Measurements from ENCODE around the gene ASIC2. TPM values are rescaled to one million over a fixed set of nuclear protein-coding genes. Genes with fewer than 3 reads are reported as not detected.

ASIC2 gene
- total and polyA plus RNA-seq, 2 donors (not counting 1 experiment from before 2014, with no cell fraction given): not detected

- no peak overlapping the region for H3K4me3 Mint-ChIP-seq
- Histone ChIP-seq H3K4me1 (ENCODE audit: control insufficient read depth in 2 of 2, insufficient read depth in 2 of 2, low read length in 2 of 2) (no peaks in the 10 kb centered on the region), H3K27me3 (replicated peaks in 1 of 4; ENCODE audit: control extremely low read depth in 1 of 4, control insufficient read depth in 3 of 4, insufficient read depth in 4 of 4, low read length in 3 of 4) (peaks cover 0 to 7% (median 0%) of the 10 kb centered on the region in 4 experiments), H4K20me1 (ENCODE audit: control insufficient read depth, insufficient read depth, low read length, poor library complexity, severe bottlenecking) (no peaks in the 10 kb centered on the region), H3K4me3 (ENCODE audit: control extremely low read depth in 1 of 5, extremely low read depth in 1 of 5, insufficient read depth in 1 of 5, low read depth in 2 of 5, low read length in 4 of 5) (no peak overlapping the region), H3K9ac (ENCODE audit: low read length) (no peak overlapping the region), H3K36me3 (replicated peaks in 1 of 2; ENCODE audit: control extremely low read depth in 1 of 2, control insufficient read depth in 1 of 2, extremely low read depth in 1 of 2, insufficient read depth in 2 of 2, low read length in 1 of 2) (no peaks in the 10 kb centered on the region), H2AFZ (ENCODE audit: insufficient read depth, low read depth, low read length, poor library complexity, severe bottlenecking) (no peak overlapping the region), H3K79me2 (ENCODE audit: control insufficient read depth, insufficient read depth, low read length) (no peaks in the 10 kb centered on the region), H3K27ac (ENCODE audit: low read length in 2 of 2) (no peak overlapping the region), H3K9me3 (ENCODE audit: control extremely low read depth in 1 of 3, control insufficient read depth in 2 of 3, insufficient read depth in 1 of 3, low read length in 2 of 3) (peaks cover 0 to 17% (median 7%) of the 10 kb centered on the region in 3 donors), H3K4me2 (replicated peaks; ENCODE audit: low read depth, low read length, poor library complexity, severe bottlenecking) (no peak overlapping the region)
- H3K27ac Mint-ChIP-seq: no peak overlapping the region
- ChIA-PET POLR2A (no interaction called here), CTCF (no interaction called here)
- TF ChIP-seq, protein P1, sequence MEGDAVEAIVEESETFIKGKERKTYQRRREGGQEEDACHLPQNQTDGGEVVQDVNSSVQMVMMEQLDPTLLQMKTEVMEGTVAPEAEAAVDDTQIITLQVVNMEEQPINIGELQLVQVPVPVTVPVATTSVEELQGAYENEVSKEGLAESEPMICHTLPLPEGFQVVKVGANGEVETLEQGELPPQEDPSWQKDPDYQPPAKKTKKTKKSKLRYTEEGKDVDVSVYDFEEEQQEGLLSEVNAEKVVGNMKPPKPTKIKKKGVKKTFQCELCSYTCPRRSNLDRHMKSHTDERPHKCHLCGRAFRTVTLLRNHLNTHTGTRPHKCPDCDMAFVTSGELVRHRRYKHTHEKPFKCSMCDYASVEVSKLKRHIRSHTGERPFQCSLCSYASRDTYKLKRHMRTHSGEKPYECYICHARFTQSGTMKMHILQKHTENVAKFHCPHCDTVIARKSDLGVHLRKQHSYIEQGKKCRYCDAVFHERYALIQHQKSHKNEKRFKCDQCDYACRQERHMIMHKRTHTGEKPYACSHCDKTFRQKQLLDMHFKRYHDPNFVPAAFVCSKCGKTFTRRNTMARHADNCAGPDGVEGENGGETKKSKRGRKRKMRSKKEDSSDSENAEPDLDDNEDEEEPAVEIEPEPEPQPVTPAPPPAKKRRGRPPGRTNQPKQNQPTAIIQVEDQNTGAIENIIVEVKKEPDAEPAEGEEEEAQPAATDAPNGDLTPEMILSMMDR (IDR thresholded peaks at IDR 0.05): no peak
- TF ChIP-seq EZH2 (IDR thresholded peaks at IDR 0.05; ENCODE audit: borderline replicate concordance, insufficient read depth, low read depth, low read length, poor library complexity, severe bottlenecking): no peak
- H3K9me3 Mint-ChIP-seq (ENCODE audit: insufficient read depth): no peaks in the 10 kb centered on the region
- peaks cover 16% of the 10 kb centered on the region for H3K27me3 Mint-ChIP-seq
- intact Hi-C loops (cut with micrococcal nuclease): no loop called here
- ATAC-seq (ENCODE audit: low read depth): no peak
- no peak for DNase-seq
- no CpG with 5 or more reads among the region's 2 CpGs for WGBS (ENCODE audit: insufficient coverage)
- H3K4me1 Mint-ChIP-seq: no peaks in the 10 kb centered on the region
These were observed 312.9 kb downstream of the ASIC2 start for GRCh38 chr17:32980230-32980629.

GRCh38 chr17:32976605-32977004 is 316.5 kb downstream of the ASIC2 start:
- Mint-ChIP-seq H3K9me3 (ENCODE audit: insufficient read depth) (no peaks in the 10 kb centered on the region), H3K4me1 (no peaks in the 10 kb centered on the region), H3K27me3 (peaks cover 8% of the 10 kb centered on the region), H3K4me3 (no peak overlapping the region), H3K27ac (no peak overlapping the region)
- H3K4me1 ChIP-seq (ENCODE audit: control insufficient read depth in 2 of 2, insufficient read depth in 2 of 2, low read length in 2 of 2): no peaks in the 10 kb centered on the region
- TF ChIP-seq, protein P1 (IDR thresholded peaks at IDR 0.05): no peak
- TF ChIP-seq EZH2 (IDR thresholded peaks at IDR 0.05; ENCODE audit: borderline replicate concordance, insufficient read depth, low read depth, low read length, poor library complexity, severe bottlenecking): no peak
- H3K4me3 ChIP-seq (ENCODE audit: control extremely low read depth in 1 of 5, extremely low read depth in 1 of 5, insufficient read depth in 1 of 5, low read depth in 2 of 5, low read length in 4 of 5): no peak overlapping the region
- CTCF ChIA-PET: no interaction called here
- H3K27ac ChIP-seq (ENCODE audit: low read length in 2 of 2): no peak overlapping the region
- WGBS (ENCODE audit: insufficient coverage): 92% methylated on average over 1 of the region's 1 CpG
- DNase-seq (no peak), ATAC-seq (ENCODE audit: low read depth) (no peak)
- no peaks in the 10 kb centered on the region for H3K36me3 ChIP-seq (replicated peaks in 1 of 2; ENCODE audit: control extremely low read depth in 1 of 2, control insufficient read depth in 1 of 2, extremely low read depth in 1 of 2, insufficient read depth in 2 of 2, low read length in 1 of 2)
- intact Hi-C loops (cut with micrococcal nuclease): no loop called here
- no peak overlapping the region for H3K4me2 ChIP-seq (replicated peaks; ENCODE audit: low read depth, low read length, poor library complexity, severe bottlenecking)
- no peak overlapping the region for H2AFZ ChIP-seq (ENCODE audit: insufficient read depth, low read depth, low read length, poor library complexity, severe bottlenecking)
- POLR2A ChIA-PET: no interaction called here
- peaks cover 0 to 7% (median 0%) of the 10 kb centered on the region in 4 experiments for H3K27me3 ChIP-seq (replicated peaks in 1 of 4; ENCODE audit: control extremely low read depth in 1 of 4, control insufficient read depth in 3 of 4, insufficient read depth in 4 of 4, low read length in 3 of 4)
- no peaks in the 10 kb centered on the region for H3K79me2 ChIP-seq (ENCODE audit: control insufficient read depth, insufficient read depth, low read length)
- H3K9me3 ChIP-seq (ENCODE audit: control extremely low read depth in 1 of 3, control insufficient read depth in 2 of 3, insufficient read depth in 1 of 3, low read length in 2 of 3): peaks cover 0 to 7% (median 5%) of the 10 kb centered on the region in 3 donors
- no peak overlapping the region for H3K9ac ChIP-seq (ENCODE audit: low read length)
- no peaks in the 10 kb centered on the region for H4K20me1 ChIP-seq (ENCODE audit: control insufficient read depth, insufficient read depth, low read length, poor library complexity, severe bottlenecking)
